GM23248 (cell line): ENCODE measurements around the gene SULF2. TPM values are rescaled to one million over a fixed set of nuclear protein-coding genes. Genes with fewer than 3 reads are reported as not detected.

Experiments used
- DNase-seq: peaks from one replicate; pipeline ENCODE4 v3.0.0-alpha.2; 2015
- H2AFZ ChIP-seq: fragments of 200-600 bp; sonication (generic); 2 replicates; pipeline ENCODE4 v1.6.1; 2016; ENCODE audit warnings: antibody characterized with exemption
- H3F3A ChIP-seq: fragments of 200-600 bp; sonication (generic); 2 replicates; pipeline ENCODE4 v1.6.1; 2016; ENCODE audit warnings: mild to moderate bottlenecking, antibody characterized with exemption, mixed run types; ENCODE audit not compliant: insufficient read depth
- H3K27ac ChIP-seq: fragments of 200-600 bp; sonication (generic); 2 replicates; pipeline ENCODE4 v1.5.1; 2016; ENCODE audit warnings: mild to moderate bottlenecking
- H3K27me3 ChIP-seq: fragments of 200-600 bp; sonication (generic); replicated peaks from 2 replicates; pipeline ENCODE4 v1.6.1; 2016; ENCODE audit warnings: mild to moderate bottlenecking; ENCODE audit not compliant: insufficient read depth
- H3K36me3 ChIP-seq: fragments of 200-600 bp; sonication (generic); 2 replicates; pipeline ENCODE4 v1.6.1; 2016; ENCODE audit warnings: low read depth, mild to moderate bottlenecking
- H3K4me1 ChIP-seq: fragments of 200-600 bp; sonication (generic); 2 replicates; pipeline ENCODE4 v1.6.1; 2016; ENCODE audit warnings: mild to moderate bottlenecking; ENCODE audit not compliant: insufficient read depth
- H3K4me2 ChIP-seq: fragments of 200-600 bp; sonication (generic); one replicate; pipeline ENCODE4 v1.6.1; 2016; ENCODE audit warnings: mild to moderate bottlenecking; ENCODE audit not compliant: unreplicated experiment
- H3K4me3 ChIP-seq: fragments of 200-600 bp; sonication (generic); 2 replicates; pipeline ENCODE4 v1.5.1; 2016; ENCODE audit warnings: mild to moderate bottlenecking
- H3K79me2 ChIP-seq: fragments of 200-600 bp; sonication (generic); 2 replicates; pipeline ENCODE4 v1.6.1; 2016; ENCODE audit warnings: mild to moderate bottlenecking; ENCODE audit not compliant: insufficient read depth
- H3K9ac ChIP-seq: fragments of 200-600 bp; sonication (generic); 2 replicates; pipeline ENCODE4 v1.6.1; 2016; ENCODE audit warnings: mild to moderate bottlenecking
- H3K9me2 ChIP-seq: fragments of 200-600 bp; sonication (generic); 2 replicates; pipeline ENCODE4 v1.6.1; 2016; ENCODE audit warnings: mixed run types, mild to moderate bottlenecking, moderate library complexity; ENCODE audit not compliant: insufficient read depth
- H3K9me3 ChIP-seq: fragments of 200-600 bp; sonication (generic); one replicate; pipeline ENCODE4 v1.6.1; 2017; ENCODE audit warnings: low read depth
- H4K20me1 ChIP-seq: fragments of 200-600 bp; sonication (generic); 2 replicates; pipeline ENCODE4 v1.6.0; 2016; ENCODE audit not compliant: insufficient read depth
- EZH2 ChIP-seq: fragments of 200-600 bp; sonication (generic); IDR thresholded peaks from 2 replicates; pipeline ENCODE4 v1.6.1; 2018; ENCODE audit warnings: antibody characterized with exemption, mild to moderate bottlenecking; ENCODE audit not compliant: insufficient read depth, poor library complexity, severe bottlenecking
- EZH2phosphoT487 ChIP-seq: fragments of 200-600 bp; sonication (generic); IDR thresholded peaks from 2 replicates; pipeline ENCODE4 v1.6.1; 2018; ENCODE audit warnings: antibody characterized with exemption, moderate library complexity, mild to moderate bottlenecking, low read depth; ENCODE audit not compliant: insufficient read depth
- WGBS, 2 experiments: methylation state at CpG; one replicate each; pipeline ENCODE4 v1.1.6; 2015 to 2017; ENCODE audit warnings: low lambda C conversion rate in 2 of 2, low coverage in 1 of 2; ENCODE audit errors: missing lambda C conversion rate in 2 of 2; 5-methylcytosine and 5-hydroxymethylcytosine counted together
- in situ Hi-C: fragments of 300-500 bp; cut with MboI; formaldehyde crosslinking; loops from 2 replicates; pipeline ENCODE4 v1.15.0; 2020
- polyA plus RNA-seq: library from polyadenylated mRNA; unstranded; fragments of >200 nt; fragmentation: Nextera tagmentation; extraction: Ambion mirVana; gene quantifications from 2 replicates; pipeline ENCODE4 v1.2.1, GENCODE V29; 2016
- total RNA-seq: library from RNA; depleted of rRNA; stranded (reverse); fragments of >200 nt; shearing (Covaris generic); gene quantifications from 2 replicates; pipeline ENCODE4 v1.2.3, GENCODE V29; 2014

The SULF2 gene
- total and polyA plus RNA-seq, 2 experiments from 2014 or later, result 2.0 to 5.6 TPM

- Histone ChIP-seq H3K9me2 (no peaks in the 10 kb centered on the region), H3K27me3 (no peaks in the 10 kb centered on the region), H3K9ac (no peak overlapping the region), H3K79me2 (no peaks in the 10 kb centered on the region), H3F3A (no peaks in the 10 kb centered on the region), H2AFZ (no peak overlapping the region), H3K4me3 (no peak overlapping the region), H3K27ac (no peak overlapping the region), H4K20me1 (no peaks in the 10 kb centered on the region), H3K4me2 (no peak overlapping the region), H3K36me3 (peaks cover 14% of the 10 kb centered on the region), H3K4me1 (no peaks in the 10 kb centered on the region), H3K9me3 (no peaks in the 10 kb centered on the region)
- TF ChIP-seq EZH2 (no peak), EZH2phosphoT487 (no peak)
- DNase-seq, result no peak
- in situ Hi-C loops, result loop anchor here (10.0 to 25.0 kb wide), 2 partner anchors 634 to 1252 kb away; partner anchors contain the start of gene ARFGEF2
- WGBS, 2 experiments, result 95 to 100% methylated on average over 2 of the region's 2 CpGs
Measured at GRCh38 chr20:47660602-47660905, 124.7 kb downstream of the SULF2 start.

- H3K36me3 ChIP-seq, result peaks cover 18% of the 10 kb centered on the region
Measured at GRCh38 chr20:47659904-47660601, 125.2 kb downstream of the SULF2 start.

GRCh38 chr20:47656318-47656717, 129.0 kb downstream of the SULF2 start:
- Histone ChIP-seq H3K27me3 (no peaks in the 10 kb centered on the region), H3K4me3 (no peak overlapping the region), H3K4me2 (no peak overlapping the region), H3K4me1 (no peaks in the 10 kb centered on the region), H3F3A (no peaks in the 10 kb centered on the region), H3K27ac (no peak overlapping the region), H2AFZ (no peak overlapping the region), H3K9me2 (no peaks in the 10 kb centered on the region), H4K20me1 (no peaks in the 10 kb centered on the region), H3K79me2 (no peaks in the 10 kb centered on the region), H3K9ac (no peak overlapping the region), H3K36me3 (peaks cover 44% of the 10 kb centered on the region), H3K9me3 (no peaks in the 10 kb centered on the region)
- no peak for DNase-seq
- WGBS, 2 experiments, result 71 to 75% methylated on average over 2 of the region's 2 CpGs
- in situ Hi-C loops, result loop anchor here (25.0 kb wide), 1 partner anchor 1256 kb away; the partner anchor contains the start of gene ARFGEF2
- no peak for TF ChIP-seq EZH2phosphoT487
- no peak for TF ChIP-seq EZH2

More at GRCh38 chr20:47659904-47660601, 125.2 kb downstream of the SULF2 start:
- Histone ChIP-seq H3K4me1 (no peaks in the 10 kb centered on the region), H3K4me3 (no peak overlapping the region), H3K4me2 (no peak overlapping the region), H3F3A (no peaks in the 10 kb centered on the region), H2AFZ (no peak overlapping the region), H3K9me3 (no peaks in the 10 kb centered on the region), H3K79me2 (no peaks in the 10 kb centered on the region), H3K9me2 (no peaks in the 10 kb centered on the region), H3K9ac (no peak overlapping the region), H3K27ac (no peak overlapping the region), H3K27me3 (no peaks in the 10 kb centered on the region), H4K20me1 (no peaks in the 10 kb centered on the region)
- no peak for DNase-seq
- in situ Hi-C loops, result loop anchor here (10.0 to 25.0 kb wide), 2 partner anchors 635 to 1252 kb away; partner anchors contain the start of gene ARFGEF2
- TF ChIP-seq EZH2 (no peak), EZH2phosphoT487 (no peak)
- 85 to 89% methylated on average over 7 of the region's 7 CpGs for WGBS, 2 experiments

DNA sequence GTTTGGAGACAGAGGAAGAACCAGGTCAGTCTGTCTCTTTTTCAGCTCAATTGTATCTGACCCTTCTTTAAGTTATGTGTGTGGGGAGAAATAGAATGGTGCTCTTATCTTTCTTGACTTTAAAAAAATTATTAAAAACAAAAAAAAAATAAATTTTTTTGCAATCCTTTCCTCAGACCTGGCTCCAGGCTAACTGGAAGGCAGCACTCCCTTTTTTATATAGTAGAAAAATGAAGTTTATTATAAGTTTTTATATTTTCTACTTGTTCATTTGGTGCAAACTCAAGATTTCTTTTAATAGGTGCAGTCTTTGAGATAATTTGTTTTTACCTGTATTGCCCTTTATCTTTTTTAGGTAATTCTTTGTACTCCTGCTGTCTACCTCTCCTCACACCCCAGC, 129.6 kb downstream of the SULF2 start:
- Histone ChIP-seq H2AFZ (no peak overlapping the region), H4K20me1 (no peaks in the 10 kb centered on the region), H3K27ac (no peak overlapping the region), H3F3A (no peaks in the 10 kb centered on the region), H3K9me3 (no peaks in the 10 kb centered on the region), H3K9ac (no peak overlapping the region), H3K4me1 (no peaks in the 10 kb centered on the region), H3K9me2 (no peaks in the 10 kb centered on the region), H3K79me2 (no peaks in the 10 kb centered on the region), H3K36me3 (peaks cover 48% of the 10 kb centered on the region), H3K4me3 (no peak overlapping the region), H3K27me3 (no peaks in the 10 kb centered on the region), H3K4me2 (no peak overlapping the region)
- no peak for TF ChIP-seq EZH2phosphoT487
- no peak for TF ChIP-seq EZH2
- no peak for DNase-seq
- in situ Hi-C loops, result loop anchor here (25.0 kb wide), 1 partner anchor 1257 kb away; the partner anchor contains the start of gene ARFGEF2
